ENCODE results near the gene CBLC.

- TF ChIP-seq POLR2A (IDR thresholded peaks at IDR 0.05; ENCODE audit: low read depth, low read length): no peak
- no peak for TF ChIP-seq TAF1 (IDR thresholded peaks at IDR 0.05; ENCODE audit: borderline replicate concordance, low read depth, low read length)
Observed at GRCh38 chr19:44741258-44741731, 36.4 kb upstream of the CBLC start.

Data from GM12892 (cell line).